ENCODE measurements around the gene PTPN3.
"Not testable (repeated sequence)": the region's sequence is repeated elsewhere in the genome, so short reads cannot be mapped to it uniquely, and the experiment has no call there.

The PTPN3 gene

GRCh38 chr9:109518621-109519335, 20.7 kb upstream of the PTPN3 start:
- no peak overlapping the region for H3K4me3 Mint-ChIP-seq
- no peak for ATAC-seq (replicated peaks)
- no peaks in the 10 kb centered on the region for H3K27me3 Mint-ChIP-seq
- DNase-seq: no peak
- H3K4me1 Mint-ChIP-seq (ENCODE audit: low read depth in 2 of 2): no peaks in the 10 kb centered on the region
- peaks cover 0 to 6% of the 10 kb centered on the region in 2 donors for H3K9me3 Mint-ChIP-seq
- no peak overlapping the region for H3K27ac Mint-ChIP-seq
- no peaks in the 10 kb centered on the region for H3K36me3 Mint-ChIP-seq (ENCODE audit: insufficient read depth)

DNA sequence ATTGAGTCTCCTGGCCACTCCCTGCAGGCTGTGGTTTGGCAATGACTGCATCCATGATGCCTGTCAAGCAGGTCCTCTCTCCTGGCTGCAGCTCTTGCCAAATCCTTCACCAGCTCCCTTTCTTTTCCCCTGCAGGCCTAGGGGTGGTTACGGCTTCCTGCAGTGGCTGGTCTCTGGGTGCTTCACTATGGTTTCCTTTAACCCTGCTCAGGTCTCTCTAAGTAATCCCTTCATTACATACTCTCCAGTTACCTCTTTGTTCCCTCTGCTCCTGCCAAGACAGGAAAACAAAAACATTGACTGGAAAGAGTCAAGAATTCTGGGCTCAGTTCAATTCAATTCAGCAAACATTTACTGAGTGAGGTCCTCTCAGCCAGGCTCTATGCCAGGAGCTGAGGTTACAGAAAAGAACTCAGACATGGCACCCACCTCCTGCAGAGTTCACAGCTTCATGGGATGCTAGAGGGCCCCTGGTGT, 19.8 kb upstream of the PTPN3 start:
- H3K4me3 Mint-ChIP-seq: no peak overlapping the region
- peaks cover 0 to 6% of the 10 kb centered on the region in 2 donors for H3K9me3 Mint-ChIP-seq
- ATAC-seq (replicated peaks) (no peak), DNase-seq (no peak)
- H3K27ac Mint-ChIP-seq: no peak overlapping the region
- H3K4me1 Mint-ChIP-seq (ENCODE audit: low read depth in 2 of 2): no peaks in the 10 kb centered on the region
- peaks cover 0 to 7% of the 10 kb centered on the region in 2 donors for H3K27me3 Mint-ChIP-seq
- no peaks in the 10 kb centered on the region for H3K36me3 Mint-ChIP-seq (ENCODE audit: insufficient read depth)

DNA sequence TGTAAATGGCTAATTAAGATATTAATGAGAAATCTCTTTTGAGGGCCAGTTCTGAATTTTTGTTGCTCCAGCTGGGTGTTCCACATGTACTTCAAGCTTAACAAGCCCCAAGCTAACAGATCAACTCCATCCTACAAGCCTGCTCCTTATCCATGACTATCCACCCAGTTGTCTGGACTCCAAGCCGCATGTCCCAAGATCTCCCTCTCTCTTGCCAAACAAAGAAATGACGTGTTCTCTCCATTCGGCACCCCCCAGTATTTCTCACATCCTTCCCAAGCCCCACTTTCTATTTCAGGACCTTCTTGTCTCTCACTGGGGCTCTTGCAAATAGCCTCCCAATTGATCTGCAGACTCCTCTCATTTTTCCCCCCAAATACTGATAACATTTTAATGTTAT, 15.8 kb upstream of the PTPN3 start:
- no peak overlapping the region for H3K27ac Mint-ChIP-seq
- H3K27me3 Mint-ChIP-seq: peaks cover 6 to 7% of the 10 kb centered on the region in 2 donors
- no peak for DNase-seq
- H3K36me3 Mint-ChIP-seq (ENCODE audit: insufficient read depth): no peaks in the 10 kb centered on the region
- peaks cover 0 to 6% of the 10 kb centered on the region in 2 donors for H3K9me3 Mint-ChIP-seq
- ATAC-seq (replicated peaks): no peak
- no peaks in the 10 kb centered on the region for H3K4me1 Mint-ChIP-seq (ENCODE audit: low read depth in 2 of 2)
- H3K4me3 Mint-ChIP-seq: no peak overlapping the region

DNA sequence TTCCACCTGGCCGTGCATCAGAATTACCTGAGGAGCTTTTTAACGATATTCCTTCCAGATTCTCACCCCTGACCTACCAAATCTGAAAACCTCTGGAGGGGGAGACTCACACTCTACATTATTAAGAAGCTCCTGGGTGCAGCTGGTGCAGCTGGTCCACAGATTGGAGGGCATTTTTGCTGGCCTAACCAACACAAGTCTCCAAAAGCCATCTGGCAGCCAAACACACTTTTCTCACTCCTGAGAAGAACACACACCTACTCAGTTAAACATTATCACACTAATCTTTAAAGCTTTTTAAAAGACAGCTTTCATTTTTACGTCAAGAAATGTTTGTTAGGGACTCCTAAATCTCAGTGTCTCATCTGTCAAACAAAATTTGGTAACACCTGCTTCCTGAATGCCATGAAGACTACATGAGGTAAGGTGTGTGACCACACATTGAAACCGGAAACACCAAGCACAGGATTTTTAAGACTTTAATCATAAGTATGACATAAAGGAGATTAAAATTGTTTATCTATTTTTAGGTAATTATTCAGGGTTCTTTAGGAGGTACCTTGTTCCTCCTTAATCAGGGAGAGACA, 14.2 kb upstream of the PTPN3 start:
- DNase-seq: no peak
- H3K27ac Mint-ChIP-seq: no peak overlapping the region
- peaks cover 0 to 6% of the 10 kb centered on the region in 2 donors for H3K9me3 Mint-ChIP-seq
- no peaks in the 10 kb centered on the region for H3K36me3 Mint-ChIP-seq (ENCODE audit: insufficient read depth)
- H3K4me3 Mint-ChIP-seq: no peak overlapping the region
- no peak for ATAC-seq (replicated peaks)
- H3K4me1 Mint-ChIP-seq (ENCODE audit: low read depth in 2 of 2): no peaks in the 10 kb centered on the region
- H3K27me3 Mint-ChIP-seq: peaks cover 14 to 19% of the 10 kb centered on the region in 2 donors

GRCh38 chr9:109510506-109510905, 12.4 kb upstream of the PTPN3 start:
- DNase-seq (no peak), ATAC-seq (replicated peaks) (no peak)
- Mint-ChIP-seq H3K36me3 (ENCODE audit: insufficient read depth) (no peaks in the 10 kb centered on the region), H3K27me3 (peaks cover 14 to 19% of the 10 kb centered on the region in 2 donors), H3K27ac (no peak overlapping the region), H3K4me1 (ENCODE audit: low read depth in 2 of 2) (no peaks in the 10 kb centered on the region), H3K4me3 (no peak overlapping the region), H3K9me3 (no peaks in the 10 kb centered on the region)

GRCh38 chr9:109510042-109510441, 11.9 kb upstream of the PTPN3 start:
- H3K4me3 Mint-ChIP-seq; H3K4me1 Mint-ChIP-seq (ENCODE audit: low read depth in 2 of 2); H3K27ac Mint-ChIP-seq; H3K9me3 Mint-ChIP-seq; DNase-seq; H3K36me3 Mint-ChIP-seq (ENCODE audit: insufficient read depth); ATAC-seq (replicated peaks): not testable (repeated sequence)
- peaks cover 14 to 19% of the 10 kb centered on the region in 2 donors for H3K27me3 Mint-ChIP-seq

GRCh38 chr9:109509611-109510010, 11.5 kb upstream of the PTPN3 start:
- no peaks in the 10 kb centered on the region for H3K36me3 Mint-ChIP-seq (ENCODE audit: insufficient read depth)
- no peaks in the 10 kb centered on the region for H3K4me1 Mint-ChIP-seq (ENCODE audit: low read depth in 2 of 2)
- no peak for ATAC-seq (replicated peaks)
- no peak overlapping the region for H3K27ac Mint-ChIP-seq
- H3K9me3 Mint-ChIP-seq: no peaks in the 10 kb centered on the region
- no peak overlapping the region for H3K4me3 Mint-ChIP-seq
- no peak for DNase-seq
- peaks cover 14 to 19% of the 10 kb centered on the region in 2 donors for H3K27me3 Mint-ChIP-seq

DNA sequence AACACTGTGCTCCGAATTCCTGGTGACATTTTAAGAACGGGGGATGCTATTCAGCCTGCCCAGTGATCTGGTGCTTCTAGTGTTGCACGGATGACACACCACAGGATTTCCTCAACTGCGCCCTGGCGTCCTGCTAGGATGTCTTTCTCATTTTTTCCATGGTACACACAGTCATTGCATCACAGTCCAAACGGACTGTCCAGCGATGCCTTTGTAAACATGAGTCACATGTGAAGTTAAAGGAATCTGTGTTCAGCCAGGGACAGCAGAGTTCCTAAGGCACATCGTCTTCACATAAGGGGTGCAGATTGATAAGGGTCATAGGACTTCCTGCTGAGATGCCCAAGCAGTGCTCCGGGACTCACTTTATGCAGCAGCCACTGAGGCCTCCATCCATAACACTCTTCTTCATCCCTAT, 9.3 kb upstream of the PTPN3 start:
- H3K9me3 Mint-ChIP-seq: no peaks in the 10 kb centered on the region
- no peak for DNase-seq

GRCh38 chr9:109506097-109506712, 8.1 kb upstream of the PTPN3 start:
- DNase-seq (no peak), ATAC-seq (replicated peaks) (no peak)
- Mint-ChIP-seq H3K27me3 (peaks cover 23 to 27% of the 10 kb centered on the region in 2 donors), H3K4me1 (ENCODE audit: low read depth in 2 of 2) (no peaks in the 10 kb centered on the region), H3K9me3 (no peaks in the 10 kb centered on the region), H3K36me3 (ENCODE audit: insufficient read depth) (no peaks in the 10 kb centered on the region), H3K27ac (no peak overlapping the region), H3K4me3 (no peak overlapping the region)

More for the DNA sequence above, 9.3 kb upstream of the PTPN3 start:
- H3K36me3 Mint-ChIP-seq (ENCODE audit: insufficient read depth): no peaks in the 10 kb centered on the region
- H3K4me1 Mint-ChIP-seq (ENCODE audit: low read depth in 2 of 2): no peaks in the 10 kb centered on the region
- H3K27me3 Mint-ChIP-seq: peaks cover 12 to 15% of the 10 kb centered on the region in 2 donors
- H3K4me3 Mint-ChIP-seq: no peak overlapping the region
- no peak for ATAC-seq (replicated peaks)
- no peak overlapping the region for H3K27ac Mint-ChIP-seq

GRCh38 chr9:109504689-109505088, 6.6 kb upstream of the PTPN3 start:
- no peak for ATAC-seq (replicated peaks)

GRCh38 chr9:109500421-109500974, 2.4 kb upstream of the PTPN3 start:
- Mint-ChIP-seq H3K27me3 (peaks cover 33 to 50% of the 10 kb centered on the region in 2 donors), H3K4me1 (ENCODE audit: low read depth in 2 of 2) (no peaks in the 10 kb centered on the region), H3K4me3 (no peak overlapping the region), H3K27ac (no peak overlapping the region), H3K9me3 (peaks cover 0 to 5% of the 10 kb centered on the region in 2 donors), H3K36me3 (ENCODE audit: insufficient read depth) (no peaks in the 10 kb centered on the region)
- ATAC-seq (replicated peaks): no peak
- no peak for DNase-seq

More at GRCh38 chr9:109504689-109505088, 6.6 kb upstream of the PTPN3 start:
- no peak overlapping the region for H3K4me3 Mint-ChIP-seq
- DNase-seq: no peak
- H3K36me3 Mint-ChIP-seq (ENCODE audit: insufficient read depth): no peaks in the 10 kb centered on the region
- H3K4me1 Mint-ChIP-seq (ENCODE audit: low read depth in 2 of 2): no peaks in the 10 kb centered on the region
- peaks cover 34 to 35% of the 10 kb centered on the region in 2 donors for H3K27me3 Mint-ChIP-seq
- H3K27ac Mint-ChIP-seq: no peak overlapping the region
- no peaks in the 10 kb centered on the region for H3K9me3 Mint-ChIP-seq

DNA sequence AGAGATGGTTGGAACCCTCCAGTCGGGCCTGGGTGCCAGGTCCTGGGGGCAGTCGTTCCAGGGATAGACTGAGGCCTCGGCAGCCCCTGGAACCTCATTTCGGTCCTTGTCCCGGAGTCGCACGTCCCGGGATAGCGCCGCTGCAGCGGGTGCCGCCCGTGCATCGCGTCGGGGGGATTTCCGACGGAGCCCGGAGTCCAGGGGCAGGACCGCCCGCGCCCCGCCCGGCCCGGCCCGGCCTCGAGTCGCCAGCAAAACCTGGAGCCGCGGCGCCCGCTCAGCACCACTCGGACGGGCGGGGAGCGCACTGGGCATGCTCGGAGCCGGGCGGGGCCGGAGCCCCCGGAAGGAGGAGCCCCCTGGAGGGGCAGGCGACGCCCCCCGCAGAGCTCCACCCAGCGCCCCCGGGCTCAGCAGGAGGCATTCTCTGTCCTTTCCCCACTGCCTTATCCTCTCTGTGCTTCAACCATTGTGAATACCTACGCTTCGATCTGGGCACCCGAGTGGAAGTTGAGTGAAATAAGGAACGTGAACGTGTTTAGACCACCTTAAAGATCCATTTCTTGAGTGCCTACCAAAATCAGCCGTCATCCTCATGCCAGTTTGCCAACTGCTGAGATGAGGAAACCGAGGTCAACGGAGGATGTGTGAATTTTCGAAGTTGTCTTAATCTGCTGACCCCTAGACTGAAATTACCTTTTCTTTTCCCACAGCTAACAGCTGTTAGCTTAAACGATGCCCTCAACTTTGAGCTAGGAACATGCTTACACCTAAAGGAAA, 1.7 kb upstream of the PTPN3 start:
- H3K36me3 Mint-ChIP-seq (ENCODE audit: insufficient read depth): no peaks in the 10 kb centered on the region
- H3K4me1 Mint-ChIP-seq (ENCODE audit: low read depth in 2 of 2): no peaks in the 10 kb centered on the region
- H3K9me3 Mint-ChIP-seq: peaks cover 0 to 5% of the 10 kb centered on the region in 2 donors
- no peak overlapping the region for H3K4me3 Mint-ChIP-seq
- DNase-seq (no peak), ATAC-seq (replicated peaks) (no peak)
- H3K27ac Mint-ChIP-seq: no peak overlapping the region
- peaks cover 33 to 52% of the 10 kb centered on the region in 2 donors for H3K27me3 Mint-ChIP-seq

GRCh38 chr9:109499093-109499630, 1.1 kb upstream of the PTPN3 start:
- Mint-ChIP-seq H3K4me1 (ENCODE audit: low read depth in 2 of 2) (no peaks in the 10 kb centered on the region), H3K9me3 (peaks cover 0 to 5% of the 10 kb centered on the region in 2 donors), H3K27me3 (peaks cover 33 to 59% of the 10 kb centered on the region in 2 donors), H3K4me3 (no peak overlapping the region), H3K27ac (no peak overlapping the region), H3K36me3 (ENCODE audit: insufficient read depth) (no peaks in the 10 kb centered on the region)
- DNase-seq: no peak
- no peak for ATAC-seq (replicated peaks)
